Subcutaneous adipose tissue (tissue), 4 donors: Measurements from ENCODE around the gene H6PD. TPM values are rescaled to one million over a fixed set of nuclear protein-coding genes. Genes with fewer than 3 reads are reported as not detected.

Experiments used
- total RNA-seq, 4 donors: library from RNA; depleted of rRNA; stranded (reverse); fragments of >200 nt; gene quantifications; one replicate each; pipeline ENCODE4 v1.1.0, GENCODE V29; 2016
- TF ChIP-seq, protein P1 (sequence below): fragments of 450-650 bp; IDR thresholded peaks from one replicate; pipeline ENCODE4 v1.5.1; 2016; ENCODE audit warnings: low read depth, mild to moderate bottlenecking, control low read depth, antibody characterized with exemption, moderate library complexity

The H6PD gene
- total RNA-seq, 4 donors from 2014 or later: 46.7 to 105 (median 59.9) TPM

GRCh38 chr1:9282696-9282955 is 48.1 kb downstream of the H6PD start:
- TF ChIP-seq, protein P1, sequence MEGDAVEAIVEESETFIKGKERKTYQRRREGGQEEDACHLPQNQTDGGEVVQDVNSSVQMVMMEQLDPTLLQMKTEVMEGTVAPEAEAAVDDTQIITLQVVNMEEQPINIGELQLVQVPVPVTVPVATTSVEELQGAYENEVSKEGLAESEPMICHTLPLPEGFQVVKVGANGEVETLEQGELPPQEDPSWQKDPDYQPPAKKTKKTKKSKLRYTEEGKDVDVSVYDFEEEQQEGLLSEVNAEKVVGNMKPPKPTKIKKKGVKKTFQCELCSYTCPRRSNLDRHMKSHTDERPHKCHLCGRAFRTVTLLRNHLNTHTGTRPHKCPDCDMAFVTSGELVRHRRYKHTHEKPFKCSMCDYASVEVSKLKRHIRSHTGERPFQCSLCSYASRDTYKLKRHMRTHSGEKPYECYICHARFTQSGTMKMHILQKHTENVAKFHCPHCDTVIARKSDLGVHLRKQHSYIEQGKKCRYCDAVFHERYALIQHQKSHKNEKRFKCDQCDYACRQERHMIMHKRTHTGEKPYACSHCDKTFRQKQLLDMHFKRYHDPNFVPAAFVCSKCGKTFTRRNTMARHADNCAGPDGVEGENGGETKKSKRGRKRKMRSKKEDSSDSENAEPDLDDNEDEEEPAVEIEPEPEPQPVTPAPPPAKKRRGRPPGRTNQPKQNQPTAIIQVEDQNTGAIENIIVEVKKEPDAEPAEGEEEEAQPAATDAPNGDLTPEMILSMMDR: no peak

- TF ChIP-seq, protein P1: no peak
These were observed 49.5 kb downstream of the H6PD start for GRCh38 chr1:9284061-9284460.

DNA sequence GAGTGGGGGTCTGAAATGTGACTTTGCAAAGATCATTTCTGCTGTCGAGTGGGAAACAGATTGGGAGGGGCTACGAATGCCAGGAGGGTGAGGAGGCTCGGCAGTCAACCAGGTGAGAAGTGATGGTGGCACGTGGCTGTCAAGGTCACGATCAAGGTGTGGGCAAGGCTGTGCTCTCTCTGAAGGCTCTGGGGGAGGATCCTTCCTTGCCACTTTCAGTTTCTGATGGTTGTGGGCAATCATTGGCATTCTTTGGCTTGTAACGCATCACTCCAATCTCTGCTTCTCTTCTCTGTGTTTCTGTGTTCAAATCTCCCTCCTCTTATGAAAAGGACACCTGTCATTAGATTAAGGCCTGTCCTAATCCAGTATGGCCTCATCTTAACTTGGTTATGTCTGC is 52.0 kb downstream of the H6PD start:
- TF ChIP-seq, protein P1: no peak

GRCh38 chr1:9289090-9289534 is 54.5 kb downstream of the H6PD start:
- TF ChIP-seq, protein P1: no peak

DNA sequence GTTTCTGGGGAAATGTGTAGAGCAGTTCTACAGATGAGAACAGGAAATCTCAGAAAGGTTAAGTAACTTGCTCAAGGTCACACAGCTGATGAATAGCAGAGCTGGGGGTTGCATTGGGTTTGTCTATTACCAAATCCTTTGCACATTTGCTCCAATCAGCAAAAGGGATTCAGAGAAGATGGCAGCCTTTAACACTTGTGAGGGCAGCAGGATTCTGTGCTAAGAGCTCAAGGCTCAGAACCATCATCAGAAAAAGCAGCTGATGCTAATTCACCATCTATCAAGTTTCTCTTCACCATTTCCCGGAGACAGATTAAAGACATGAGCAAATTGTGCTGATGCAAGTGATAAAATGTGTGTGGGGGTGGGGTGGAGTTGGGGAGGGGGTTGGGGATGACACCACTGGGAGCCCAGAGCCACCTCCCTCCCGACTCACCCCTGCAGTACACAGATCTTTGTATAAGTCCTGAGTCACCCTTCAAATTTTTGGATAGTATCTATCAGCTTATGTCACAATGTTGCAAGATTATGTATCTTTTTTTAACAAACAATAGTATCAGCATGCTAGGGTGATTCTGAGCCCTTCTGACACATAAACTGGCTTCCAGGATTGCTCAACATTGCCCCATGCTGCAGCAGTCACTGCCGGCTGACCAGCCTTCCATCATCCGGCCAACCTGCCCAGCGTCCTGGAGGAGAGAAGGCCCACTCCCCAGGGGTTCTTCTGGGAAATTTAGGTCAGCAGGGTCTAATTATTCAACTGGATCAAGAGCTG is 55.3 kb downstream of the H6PD start:
- TF ChIP-seq, protein P1: no peak

DNA sequence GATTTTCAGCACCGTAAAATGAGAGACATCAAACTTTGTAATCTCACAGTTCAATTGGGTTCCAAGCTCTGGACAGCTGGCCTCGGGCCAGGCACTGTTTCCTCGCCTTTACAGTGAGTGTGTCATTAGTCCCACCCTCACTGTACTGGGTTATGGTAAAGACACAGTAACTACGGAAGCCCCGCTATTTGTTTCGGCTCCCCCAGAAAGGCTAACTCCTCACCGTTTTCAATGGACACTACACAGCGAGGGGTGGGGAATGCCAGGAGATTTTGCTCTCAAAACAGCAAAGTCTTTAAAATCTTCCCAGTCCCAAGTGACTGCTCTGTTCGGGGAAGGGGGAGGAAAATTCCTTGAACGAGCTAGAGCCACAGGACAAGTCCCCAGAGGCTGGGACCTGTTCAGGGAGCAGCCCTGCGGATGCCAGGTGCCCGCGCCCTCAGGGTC is 57.4 kb downstream of the H6PD start:
- TF ChIP-seq, protein P1: no peak

- TF ChIP-seq, protein P1: no peak
These were observed 58.0 kb downstream of the H6PD start, which contains the start of gene SPSB1 for GRCh38 chr1:9292361-9293240. Gene SPSB1 (plus strand): TSS chr1:9292894. CDS start chr1:9355892, 62,998 bp downstream.
